SK-N-SH treated with all-trans-retinoic acid at 6 μM for 48 hours (cell line): ENCODE data around the gene TEAD1.

Source experiments
- ESRRG ChIP-seq: fragments of 250-450 bp; sonication (Bioruptor Pico); IDR thresholded peaks from 2 replicates; pipeline ENCODE4 v1.6.1; 2021; ENCODE audit warnings: mild to moderate bottlenecking
- GLIS3 ChIP-seq: fragments of 250-450 bp; sonication (Bioruptor Pico); IDR thresholded peaks from 2 replicates; pipeline ENCODE4 v1.5.0; 2020; ENCODE audit warnings: mild to moderate bottlenecking, moderate library complexity
- OSR1 ChIP-seq: fragments of 250-450 bp; sonication (Bioruptor Pico); IDR thresholded peaks from 2 replicates; pipeline ENCODE4 v1.8.0; 2022; ENCODE audit warnings: moderate library complexity, mild to moderate bottlenecking, inconsistent platforms
- ZC3H10 ChIP-seq: fragments of 250-450 bp; sonication (Bioruptor Pico); IDR thresholded peaks from 2 replicates; pipeline ENCODE4 v1.5.1; 2021; ENCODE audit warnings: mild to moderate bottlenecking, moderate library complexity
- TF ChIP-seq, protein P1 (sequence below): fragments of 250-450 bp; sonication (Bioruptor Pico); IDR thresholded peaks from 2 replicates; pipeline ENCODE4 v1.5.1; 2020; ENCODE audit warnings: low read depth, mild to moderate bottlenecking, moderate library complexity
- TF ChIP-seq, protein P2 (sequence below): fragments of 250-450 bp; sonication (Bioruptor Pico); IDR thresholded peaks from 2 replicates; pipeline ENCODE4 v1.8.0; 2021; ENCODE audit warnings: low read depth, mild to moderate bottlenecking, moderate library complexity, borderline replicate concordance

GRCh38 chr11:12813371-12814225 is 139.4 kb downstream of the TEAD1 start:
- TF ChIP-seq GLIS3: no peak
- TF ChIP-seq OSR1 (CRISPR knock-in tag): no peak
- no peak for TF ChIP-seq ZC3H10 (CRISPR knock-in tag)
- TF ChIP-seq, protein P1, sequence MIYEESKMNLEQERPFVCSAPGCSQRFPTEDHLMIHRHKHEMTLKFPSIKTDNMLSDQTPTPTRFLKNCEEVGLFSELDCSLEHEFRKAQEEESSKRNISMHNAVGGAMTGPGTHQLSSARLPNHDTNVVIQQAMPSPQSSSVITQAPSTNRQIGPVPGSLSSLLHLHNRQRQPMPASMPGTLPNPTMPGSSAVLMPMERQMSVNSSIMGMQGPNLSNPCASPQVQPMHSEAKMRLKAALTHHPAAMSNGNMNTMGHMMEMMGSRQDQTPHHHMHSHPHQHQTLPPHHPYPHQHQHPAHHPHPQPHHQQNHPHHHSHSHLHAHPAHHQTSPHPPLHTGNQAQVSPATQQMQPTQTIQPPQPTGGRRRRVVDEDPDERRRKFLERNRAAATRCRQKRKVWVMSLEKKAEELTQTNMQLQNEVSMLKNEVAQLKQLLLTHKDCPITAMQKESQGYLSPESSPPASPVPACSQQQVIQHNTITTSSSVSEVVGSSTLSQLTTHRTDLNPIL (CRISPR knock-in tag): no peak
- TF ChIP-seq ESRRG (CRISPR knock-in tag): no peak
- TF ChIP-seq, protein P2, sequence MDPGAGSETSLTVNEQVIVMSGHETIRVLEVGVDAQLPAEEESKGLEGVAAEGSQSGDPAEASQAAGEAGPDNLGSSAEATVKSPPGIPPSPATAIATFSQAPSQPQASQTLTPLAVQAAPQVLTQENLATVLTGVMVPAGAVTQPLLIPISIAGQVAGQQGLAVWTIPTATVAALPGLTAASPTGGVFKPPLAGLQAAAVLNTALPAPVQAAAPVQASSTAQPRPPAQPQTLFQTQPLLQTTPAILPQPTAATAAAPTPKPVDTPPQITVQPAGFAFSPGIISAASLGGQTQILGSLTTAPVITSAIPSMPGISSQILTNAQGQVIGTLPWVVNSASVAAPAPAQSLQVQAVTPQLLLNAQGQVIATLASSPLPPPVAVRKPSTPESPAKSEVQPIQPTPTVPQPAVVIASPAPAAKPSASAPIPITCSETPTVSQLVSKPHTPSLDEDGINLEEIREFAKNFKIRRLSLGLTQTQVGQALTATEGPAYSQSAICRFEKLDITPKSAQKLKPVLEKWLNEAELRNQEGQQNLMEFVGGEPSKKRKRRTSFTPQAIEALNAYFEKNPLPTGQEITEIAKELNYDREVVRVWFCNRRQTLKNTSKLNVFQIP (CRISPR knock-in tag): no peak
